HFF-Myc (cell line): Measurements from ENCODE around the gene DDRGK1.
A peak's percentile ranks its signal among the peaks of the same experiment; 100 is the strongest.

Source experiments
- DNase-seq: peaks from one replicate; pipeline ENCODE4 v3.0.0-alpha.2; 2011; ENCODE audit warnings: low read depth; ENCODE audit errors: extremely low read depth
- H3K4me3 ChIP-seq: replicated peaks from 2 replicates; pipeline ENCODE4 v1.5.1; 2011; ENCODE audit warnings: low read depth, mild to moderate bottlenecking, control low read depth, low read length
- TF ChIP-seq, protein P1 (sequence below): IDR thresholded peaks from 2 replicates; pipeline ENCODE4 v1.5.1; 2012; ENCODE audit warnings: mild to moderate bottlenecking, low read depth, low read length, control low read depth; ENCODE audit errors: missing control alignments

Gene DDRGK1

DNA sequence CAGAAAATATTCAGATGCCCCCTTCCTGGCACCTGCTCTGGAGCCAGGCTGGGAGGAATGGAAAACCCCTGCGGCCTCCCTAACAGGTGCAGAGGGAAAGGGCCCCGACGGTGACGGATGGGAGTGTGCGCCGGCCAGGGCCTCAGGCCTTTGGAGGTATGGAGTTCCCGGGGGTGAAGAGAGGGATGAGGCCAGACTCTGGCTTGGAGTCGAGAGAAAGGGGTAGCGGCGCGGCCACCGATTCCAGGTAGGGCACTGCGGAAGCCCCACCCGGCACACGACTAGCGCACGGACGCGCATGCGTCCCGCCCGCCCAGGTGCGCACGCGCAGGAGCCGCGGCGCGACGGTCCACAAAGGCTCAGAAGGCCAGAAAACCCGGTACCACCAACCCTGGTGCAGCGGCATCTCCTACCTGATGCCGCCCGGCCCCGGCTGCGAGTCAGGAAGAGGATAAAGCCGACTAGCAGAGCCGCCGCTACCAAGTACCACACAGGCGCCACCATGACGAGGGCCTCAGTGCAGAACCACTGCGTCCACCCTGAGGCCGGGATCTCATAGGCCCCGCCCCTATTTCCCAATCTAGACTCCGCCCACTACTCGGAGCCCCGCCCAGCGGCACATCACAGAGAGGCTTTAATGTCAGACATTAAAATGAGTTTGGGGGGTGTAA lies at the start of gene DDRGK1:
Gene DDRGK1, minus strand, starts transcription at position 559 of the 671 bp plus-strand sequence. Its CDS starts 55 bp downstream, at position 504.
- peak; percentile 48 for DNase-seq
- TF ChIP-seq, protein P1, sequence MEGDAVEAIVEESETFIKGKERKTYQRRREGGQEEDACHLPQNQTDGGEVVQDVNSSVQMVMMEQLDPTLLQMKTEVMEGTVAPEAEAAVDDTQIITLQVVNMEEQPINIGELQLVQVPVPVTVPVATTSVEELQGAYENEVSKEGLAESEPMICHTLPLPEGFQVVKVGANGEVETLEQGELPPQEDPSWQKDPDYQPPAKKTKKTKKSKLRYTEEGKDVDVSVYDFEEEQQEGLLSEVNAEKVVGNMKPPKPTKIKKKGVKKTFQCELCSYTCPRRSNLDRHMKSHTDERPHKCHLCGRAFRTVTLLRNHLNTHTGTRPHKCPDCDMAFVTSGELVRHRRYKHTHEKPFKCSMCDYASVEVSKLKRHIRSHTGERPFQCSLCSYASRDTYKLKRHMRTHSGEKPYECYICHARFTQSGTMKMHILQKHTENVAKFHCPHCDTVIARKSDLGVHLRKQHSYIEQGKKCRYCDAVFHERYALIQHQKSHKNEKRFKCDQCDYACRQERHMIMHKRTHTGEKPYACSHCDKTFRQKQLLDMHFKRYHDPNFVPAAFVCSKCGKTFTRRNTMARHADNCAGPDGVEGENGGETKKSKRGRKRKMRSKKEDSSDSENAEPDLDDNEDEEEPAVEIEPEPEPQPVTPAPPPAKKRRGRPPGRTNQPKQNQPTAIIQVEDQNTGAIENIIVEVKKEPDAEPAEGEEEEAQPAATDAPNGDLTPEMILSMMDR = no peak
- peak within 1 kb of the TSS; percentile 85 for H3K4me3 ChIP-seq

DNA sequence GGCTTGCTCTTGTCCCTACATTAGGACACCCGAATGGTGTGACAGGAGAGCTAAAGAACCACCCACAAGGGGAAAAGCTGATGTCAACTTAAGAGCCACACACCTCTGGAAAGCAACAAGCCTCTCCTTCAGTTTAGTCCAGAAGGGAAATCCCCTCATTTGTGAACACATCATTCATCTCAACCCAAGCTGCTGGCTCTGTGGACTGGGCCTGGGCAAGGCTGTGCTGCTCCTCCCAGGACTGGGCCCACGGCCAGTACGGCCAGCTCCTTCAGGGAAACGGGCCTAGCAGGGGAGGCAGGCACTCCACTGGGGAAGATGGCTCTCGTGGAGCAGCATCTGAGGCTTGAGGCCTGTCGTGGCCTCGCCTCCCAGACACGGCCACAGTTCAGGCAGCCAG lies 47.3 kb upstream of the DDRGK1 start:
- H3K4me3 ChIP-seq = no peak overlapping the region
- DNase-seq = no peak
- TF ChIP-seq, protein P1 = no peak

DNA sequence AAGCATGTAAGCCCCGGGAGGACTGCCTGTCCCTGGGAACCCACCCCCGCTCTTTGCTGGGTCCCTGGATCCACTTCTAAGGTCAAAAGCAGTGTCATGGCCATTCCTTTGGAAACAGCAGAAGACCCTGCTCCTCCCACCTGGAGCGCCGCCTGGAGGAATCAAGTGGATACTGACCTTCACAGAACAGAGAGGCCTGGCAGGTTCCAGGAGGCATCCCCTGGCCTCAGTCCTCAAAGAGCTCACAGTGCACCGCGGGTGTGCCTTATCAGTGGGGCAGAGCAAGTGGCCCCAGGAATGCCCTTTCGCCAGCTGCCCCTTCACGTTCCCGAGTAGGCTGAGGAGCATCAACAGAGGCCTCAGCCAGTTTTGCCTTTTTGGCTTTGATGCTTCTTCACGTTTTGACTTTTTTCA lies 45.6 kb upstream of the DDRGK1 start:
- TF ChIP-seq, protein P1 = peak; percentile 25
- DNase-seq = no peak
- H3K4me3 ChIP-seq = no peak overlapping the region

DNA sequence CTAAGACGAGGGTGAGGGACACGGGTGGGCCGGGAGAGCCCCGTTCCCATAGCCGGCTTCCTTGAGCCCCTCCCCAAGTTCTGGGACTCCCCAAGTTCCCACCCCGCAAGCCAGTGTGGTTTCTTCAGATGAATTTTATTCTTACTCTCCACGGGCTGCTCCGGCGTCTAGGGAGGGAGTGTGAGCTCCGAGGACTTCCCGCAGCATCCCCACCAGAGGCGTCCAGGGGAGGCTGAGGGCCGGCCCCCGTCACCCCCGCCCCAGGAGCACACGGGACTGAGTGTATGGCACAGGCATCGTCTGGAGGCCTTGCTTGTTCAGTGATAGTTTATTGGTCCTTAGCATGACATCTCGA lies 44.5 kb upstream of the DDRGK1 start:
- TF ChIP-seq, protein P1 = no peak
- H3K4me3 ChIP-seq = peak overlapping the region; percentile 26
- DNase-seq = no peak

DNA sequence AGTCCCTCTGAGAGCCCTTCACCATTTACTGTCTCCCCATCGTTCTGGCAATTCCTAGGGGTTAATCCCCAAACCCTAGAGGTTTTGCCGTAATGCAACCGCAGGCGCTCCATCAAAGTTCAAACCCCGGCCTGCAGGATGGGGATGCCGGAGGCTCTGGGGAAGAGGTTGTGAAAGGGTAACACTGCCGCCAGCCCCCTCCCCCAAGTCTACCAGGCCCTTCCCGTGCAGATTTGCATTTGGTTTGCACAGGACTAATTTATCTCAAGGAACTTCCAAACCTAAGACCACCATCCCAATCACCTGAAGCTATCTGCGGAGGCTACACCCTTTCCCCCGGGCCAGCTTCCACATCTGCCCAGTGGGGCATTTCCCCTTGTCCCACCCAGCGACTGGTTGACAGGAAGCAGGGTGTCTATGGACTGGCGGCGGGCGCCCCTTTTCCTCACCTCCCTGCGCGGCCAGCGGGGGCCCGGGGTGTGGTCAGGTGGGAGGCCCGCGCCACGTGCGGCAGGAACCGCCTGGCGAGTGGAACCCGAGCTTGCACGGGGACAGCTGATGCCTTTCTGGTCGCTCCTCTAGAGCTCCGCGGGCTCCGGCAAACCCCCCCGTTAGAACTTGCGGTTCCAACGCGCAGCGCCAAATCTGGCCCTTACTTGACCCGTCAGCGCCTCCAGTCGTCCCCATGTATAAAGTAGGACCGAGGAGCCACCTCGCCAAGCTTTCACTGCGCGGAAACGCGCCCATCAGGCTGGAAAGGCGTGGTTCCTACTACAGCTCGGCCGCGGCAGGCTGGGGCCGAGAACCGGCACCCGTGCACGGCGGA lies 43.9 kb upstream of the DDRGK1 start:
- TF ChIP-seq, protein P1 = no peak
- no peak for DNase-seq
- peak overlapping the region; percentile 26 for H3K4me3 ChIP-seq

DNA sequence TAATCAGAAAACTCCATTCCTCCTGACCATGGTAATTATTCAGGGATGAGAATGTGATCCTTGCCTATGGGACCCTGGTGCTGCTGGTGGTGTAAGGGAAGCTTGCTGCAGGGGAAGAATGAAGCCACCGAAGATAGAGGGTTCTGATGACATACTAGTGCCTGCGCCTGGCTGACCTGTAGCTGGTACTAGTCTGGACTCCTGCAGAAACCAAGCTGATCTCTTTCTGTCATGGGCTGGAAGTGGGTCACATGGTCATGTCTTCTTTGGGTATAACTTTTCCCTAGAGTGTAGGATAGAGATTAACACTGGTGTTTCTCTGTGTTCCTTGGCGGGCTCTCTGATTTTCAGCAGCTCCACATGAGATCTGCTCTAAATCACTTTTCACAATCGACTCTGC lies 43.2 kb upstream of the DDRGK1 start:
- no peak for DNase-seq
- no peak overlapping the region for H3K4me3 ChIP-seq
- TF ChIP-seq, protein P1 = no peak
